ENCODE results near the gene LST1.
"Not testable (repeated sequence)": the region's sequence is repeated elsewhere in the genome, so short reads cannot be mapped to it uniquely, and the experiment has no call there.

The LST1 gene

GRCh38 chr6:31581434-31582229 is 4.4 kb upstream of the LST1 start:
- DNase-seq = no peak

- no peak for DNase-seq
Observed at GRCh38 chr6:31582230-31582643, 3.8 kb upstream of the LST1 start, which contains the start of gene LTB. LTB (minus strand) TSS chr6:31582424; CDS start chr6:31582417, 7 bp downstream.

- DNase-seq = peak; percentile 46 to 64
Observed at GRCh38 chr6:31585491-31585890, 586 bp upstream of the LST1 start.

DNA sequence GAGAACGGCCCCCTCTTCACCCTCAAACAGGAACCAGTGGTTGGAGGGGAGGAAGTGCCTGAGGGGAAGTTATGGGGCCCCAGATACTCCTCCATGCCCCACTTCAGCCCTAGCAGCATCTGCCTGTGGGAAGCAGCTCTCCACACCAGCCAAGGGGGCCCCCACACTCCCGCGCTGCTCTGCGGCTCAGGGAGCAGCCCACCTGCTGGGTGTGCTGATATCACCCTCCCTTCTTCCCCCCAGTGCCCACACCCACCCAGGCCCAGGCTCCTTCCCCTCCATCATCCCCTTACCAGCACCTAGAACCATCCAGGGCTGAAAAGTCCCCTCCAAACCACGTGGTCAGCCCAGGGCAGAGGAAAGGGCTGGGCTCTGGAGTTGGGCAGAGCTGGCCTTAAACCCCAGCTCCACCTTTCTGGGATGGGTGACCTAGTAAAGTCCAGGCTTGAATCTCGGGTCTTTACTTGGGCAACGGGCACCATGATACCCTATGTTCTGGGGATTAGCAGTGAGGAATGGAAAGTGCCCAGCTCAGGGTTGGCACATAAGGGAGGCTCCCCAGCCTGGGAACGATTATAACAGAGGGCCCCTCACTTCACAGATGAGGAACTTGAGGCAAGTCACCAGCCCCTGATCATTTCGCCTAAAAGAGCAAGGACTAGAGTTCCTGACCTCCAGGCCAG is 663 bp downstream of the LST1 start:
- peak; percentile 97 for DNase-seq

- no peak for DNase-seq
Observed at GRCh38 chr6:31587791-31588777, 2.0 kb downstream of the LST1 start.

DNA sequence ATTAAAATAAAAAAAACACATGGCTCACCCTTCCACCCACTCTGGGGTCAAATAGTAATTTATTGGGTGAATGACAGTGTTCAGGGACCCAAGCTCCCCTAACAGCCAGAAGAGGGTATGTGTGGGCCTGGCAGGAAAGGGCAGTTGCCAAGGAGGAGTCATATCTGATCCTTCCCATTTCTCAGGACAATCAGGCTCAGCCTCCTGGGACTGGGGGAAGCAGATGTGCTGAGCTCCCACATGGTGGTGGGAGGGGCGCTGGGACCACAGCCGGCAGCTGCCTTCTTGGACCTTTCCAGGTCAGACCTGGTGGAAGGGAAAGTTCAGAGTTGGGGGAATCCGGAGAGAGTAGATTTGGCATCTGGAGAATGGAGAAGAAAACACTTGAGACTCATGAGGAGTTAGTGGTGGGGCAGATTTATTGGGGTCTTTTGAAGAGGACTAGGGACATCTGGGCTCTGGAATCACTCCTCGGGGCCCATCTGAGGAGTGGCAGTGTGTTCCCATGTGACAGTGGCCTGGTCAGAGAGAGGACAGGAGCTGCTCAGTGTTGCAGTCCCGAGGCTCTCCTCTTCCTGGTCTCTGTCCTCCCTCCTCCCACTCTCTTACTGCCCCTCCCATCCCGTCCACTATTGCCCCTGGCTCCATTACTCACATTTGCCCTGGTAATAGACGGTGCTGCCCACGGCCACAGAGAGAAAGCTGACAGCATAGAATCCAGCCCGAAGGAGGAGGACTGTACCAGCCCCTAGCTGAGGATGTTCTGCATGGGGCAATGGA is 3.0 kb downstream of the LST1 start:
- DNase-seq = no peak

DNA sequence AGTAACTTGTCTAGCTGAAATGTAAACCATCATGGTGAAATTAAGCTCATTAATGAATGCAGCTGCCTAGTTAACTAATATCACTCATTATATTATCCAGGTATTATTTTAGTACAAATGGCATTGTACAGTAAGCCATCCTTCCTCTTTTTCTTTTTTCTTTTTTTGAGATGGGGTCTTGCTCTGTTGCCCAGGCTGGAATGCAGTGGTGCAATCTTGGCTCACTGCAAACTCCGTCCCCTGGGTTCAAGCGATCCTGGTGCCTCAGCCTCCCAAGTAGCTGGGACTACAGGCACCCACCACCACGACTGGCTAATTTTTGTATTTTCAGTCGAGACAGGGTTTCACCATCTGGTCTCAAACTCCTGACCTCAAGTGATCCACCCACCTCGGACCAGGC is 4.6 kb downstream of the LST1 start:
- DNase-seq = not testable (repeated sequence)

DNA sequence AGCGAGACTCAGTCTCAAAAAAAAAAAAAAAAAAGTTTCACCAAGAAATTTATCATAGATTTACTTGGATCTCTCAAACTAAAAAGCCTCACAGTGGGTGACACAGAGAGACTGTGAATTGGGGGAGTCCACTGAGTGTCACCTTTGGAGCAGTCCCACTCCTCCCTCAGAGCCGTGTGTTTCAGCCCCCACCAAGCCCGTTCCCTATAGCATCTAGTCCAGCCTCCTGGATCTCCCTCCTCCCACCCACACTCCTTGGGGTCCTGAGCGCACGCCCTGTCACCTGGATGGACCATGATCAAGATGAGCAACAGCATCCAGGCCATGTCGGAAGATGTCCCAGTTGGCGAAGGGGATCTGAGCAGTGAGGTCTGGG is 6.3 kb downstream of the LST1 start:
- no peak for DNase-seq

DNA sequence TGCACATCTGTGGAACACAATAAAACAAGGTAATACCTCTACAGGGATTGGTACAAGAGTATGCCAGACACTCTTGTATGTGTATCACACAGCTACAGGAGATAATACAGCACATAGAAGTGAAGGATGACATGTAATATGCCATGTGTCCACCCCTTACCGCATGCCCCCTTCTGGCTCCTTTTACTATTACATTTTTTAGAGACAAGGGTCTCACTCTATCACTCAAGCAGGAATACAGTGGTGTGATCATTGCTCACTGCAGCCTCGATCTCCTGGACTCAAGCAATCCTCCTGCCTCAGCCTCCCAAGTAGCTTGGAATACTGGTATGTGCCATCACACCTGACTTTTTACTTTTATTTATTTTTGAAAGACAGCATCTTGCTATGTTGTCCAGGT is 10.9 kb downstream of the LST1 start:
- DNase-seq = peak; percentile 86 to 88

DNA sequence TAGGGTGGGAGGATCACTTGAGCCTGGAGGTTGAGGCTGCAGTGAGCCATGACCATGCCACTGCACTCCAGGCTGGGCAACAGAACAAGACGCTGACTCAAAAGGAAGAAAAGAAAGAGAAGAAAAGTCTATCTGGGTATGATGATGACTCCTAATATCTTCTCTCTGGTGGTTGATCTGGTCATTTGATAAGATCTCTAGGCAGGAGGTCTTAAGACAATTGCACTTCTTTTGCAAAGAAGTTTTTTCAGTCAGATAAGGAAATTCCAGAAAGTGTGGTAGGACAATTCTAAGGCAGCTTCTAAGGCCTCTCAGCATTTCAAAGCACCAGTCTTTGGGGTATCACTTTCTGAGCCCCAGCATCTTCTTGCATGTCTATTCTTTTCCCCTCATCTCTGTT is 21.2 kb downstream of the LST1 start:
- no peak for DNase-seq

DNA sequence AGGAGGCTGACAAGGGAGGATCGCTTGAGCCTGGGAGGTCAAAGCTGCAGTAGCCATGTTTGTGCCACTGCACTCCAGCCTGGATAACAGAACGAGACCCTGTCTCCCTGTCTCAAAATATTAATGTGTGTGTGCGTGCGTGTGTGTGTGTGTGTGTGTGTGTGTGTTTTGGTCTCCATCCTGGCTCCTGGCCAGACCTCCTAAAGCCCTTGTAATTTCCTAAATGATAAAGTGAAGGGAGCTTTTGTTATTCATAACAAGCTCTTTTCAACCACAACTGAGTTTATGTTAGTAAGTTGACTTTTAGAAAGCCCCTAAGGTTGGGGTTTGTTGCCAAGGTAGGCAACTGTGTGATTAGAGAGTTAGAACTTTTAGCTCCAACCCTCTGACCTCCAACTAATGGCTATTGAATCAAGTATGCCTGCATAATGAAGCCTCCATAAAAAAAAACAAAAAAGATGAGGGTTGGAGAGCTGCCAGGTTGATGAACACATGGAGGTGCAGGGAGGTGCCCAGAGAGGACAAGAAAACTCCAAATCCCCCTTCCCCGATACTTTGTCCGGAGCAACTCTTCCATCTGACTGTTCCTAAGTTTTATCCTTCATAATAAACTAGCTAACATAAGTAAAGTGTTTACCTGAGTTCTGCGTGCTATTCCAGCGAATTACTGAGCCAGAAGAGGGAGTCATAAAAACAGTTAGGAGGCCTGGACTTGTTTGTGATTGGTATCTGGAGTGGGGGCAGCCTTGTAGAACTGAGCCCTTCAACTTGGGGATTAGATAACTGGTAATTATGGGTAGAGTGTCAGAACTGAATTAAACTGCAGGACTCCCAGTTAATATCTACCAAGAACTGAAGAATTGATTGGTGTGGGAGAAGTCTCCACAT is 23.7 kb downstream of the LST1 start:
- DNase-seq = no peak

DNA sequence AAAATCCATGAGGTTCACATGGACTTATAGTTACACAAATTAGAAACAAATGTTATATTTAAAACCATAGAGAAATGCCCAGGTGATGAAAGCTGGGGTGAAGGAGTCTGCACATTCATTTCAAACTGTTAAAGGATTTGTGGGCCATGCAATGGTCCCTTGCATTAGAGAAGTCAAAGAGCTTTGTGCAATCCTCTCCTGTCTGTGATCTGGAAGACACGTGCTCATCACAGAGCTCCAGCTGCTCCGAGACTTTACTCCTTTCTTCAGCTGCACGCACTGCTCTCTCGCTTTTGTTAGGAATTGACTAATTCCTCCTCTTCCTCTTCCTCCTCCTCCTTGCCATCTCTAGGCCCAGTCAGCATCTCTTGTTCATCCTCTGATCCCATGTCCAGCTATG is 24.9 kb downstream of the LST1 start:
- DNase-seq = no peak

DNA sequence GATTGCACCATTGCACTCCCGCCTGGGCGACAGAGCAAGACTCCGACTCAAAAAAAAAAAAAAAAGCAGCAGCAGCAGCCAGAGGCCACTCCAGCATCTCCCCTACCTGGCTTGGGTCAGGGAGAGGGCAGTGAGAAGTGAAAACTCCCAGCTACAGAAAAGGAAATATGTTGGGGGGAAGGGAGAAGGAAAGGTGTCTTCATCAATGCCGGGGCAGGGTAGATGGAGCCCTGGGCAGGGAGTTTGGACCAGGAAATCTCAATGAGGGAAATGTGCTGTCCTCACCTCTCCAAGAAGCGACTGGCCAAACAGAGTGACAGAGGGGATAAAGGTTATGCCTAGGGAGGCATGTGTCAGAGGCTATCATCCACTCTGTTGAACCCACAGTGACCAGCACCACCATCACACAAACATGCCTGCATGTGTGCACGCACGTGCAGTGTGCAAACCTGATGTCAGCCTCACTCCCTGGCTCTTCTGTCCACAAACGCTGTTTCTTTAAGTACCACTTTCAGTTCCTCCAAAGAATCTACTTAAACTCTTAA is 28.1 kb downstream of the LST1 start:
- peak; percentile 23 for DNase-seq

DNA sequence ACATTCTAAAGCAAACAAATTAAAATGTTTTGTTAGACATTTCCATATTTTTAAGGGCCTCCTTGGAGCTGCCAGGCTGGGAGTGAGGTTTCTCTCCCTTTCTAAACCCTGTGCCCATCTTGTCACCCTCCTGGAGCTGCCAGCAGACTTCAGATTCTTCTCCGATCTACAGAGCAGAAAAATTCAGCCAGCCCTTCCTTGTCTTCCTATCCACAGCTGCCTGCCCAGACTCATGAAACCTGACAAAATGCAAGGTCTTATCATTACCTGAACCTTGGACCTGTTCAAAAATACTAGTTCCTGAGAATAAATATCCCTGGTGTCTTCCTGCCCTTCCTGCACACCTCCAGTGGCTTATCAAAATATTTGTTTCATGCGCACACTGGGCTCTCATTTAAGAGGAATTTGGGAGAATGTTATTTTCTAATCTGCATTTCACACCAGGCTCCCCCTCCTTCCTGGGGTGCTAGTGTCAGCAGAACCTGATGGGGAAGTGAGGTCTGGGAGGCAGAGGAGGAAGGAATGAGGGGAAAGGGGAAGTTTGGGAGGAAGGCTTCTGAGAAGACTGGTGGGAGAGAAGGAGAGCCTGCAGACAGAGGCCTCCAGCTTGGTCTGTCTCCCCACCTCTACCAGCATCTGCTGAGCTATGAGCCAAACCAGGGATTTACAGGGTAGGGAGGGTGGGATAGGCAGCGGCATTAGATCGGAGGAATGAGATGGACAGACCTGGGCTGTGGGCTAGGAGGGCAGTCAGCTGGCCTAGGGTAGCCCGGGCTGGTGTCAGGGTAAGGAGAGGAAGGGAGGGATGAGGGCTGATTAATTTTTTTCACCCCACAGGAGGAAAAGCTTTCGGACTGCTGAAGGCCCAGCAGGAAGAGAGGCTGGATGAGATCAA is 28.9 kb downstream of the LST1 start, which contains the start of gene AIF1:
Gene AIF1 (plus strand): TSS at position 551 of the 895 bp plus-strand sequence. CDS start 96 bp downstream, at position 647.
- DNase-seq = peak; percentile 39 to 72

- DNase-seq = peak; percentile 78 to 82
Observed at GRCh38 chr6:31615748-31616147, 29.7 kb downstream of the LST1 start.

DNA sequence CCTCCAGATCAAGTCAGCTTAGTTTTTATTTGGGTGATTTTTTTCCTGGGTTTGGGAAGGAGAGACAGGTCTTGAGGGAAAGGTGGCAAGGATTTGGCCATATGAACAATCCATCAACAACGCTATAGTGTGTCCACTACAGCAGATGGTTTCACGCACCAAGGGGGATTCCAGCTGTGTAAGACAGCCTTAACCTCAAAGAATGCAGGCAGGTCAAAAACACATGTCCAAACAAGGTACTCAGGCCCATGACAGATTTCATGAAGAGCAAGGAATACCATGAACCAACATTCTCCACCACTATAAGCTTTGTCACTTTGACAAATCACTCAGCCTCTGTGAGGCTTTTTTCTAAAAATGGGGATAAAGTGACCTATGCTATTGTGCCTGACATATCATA is 30.9 kb downstream of the LST1 start:
- DNase-seq = no peak

DNA sequence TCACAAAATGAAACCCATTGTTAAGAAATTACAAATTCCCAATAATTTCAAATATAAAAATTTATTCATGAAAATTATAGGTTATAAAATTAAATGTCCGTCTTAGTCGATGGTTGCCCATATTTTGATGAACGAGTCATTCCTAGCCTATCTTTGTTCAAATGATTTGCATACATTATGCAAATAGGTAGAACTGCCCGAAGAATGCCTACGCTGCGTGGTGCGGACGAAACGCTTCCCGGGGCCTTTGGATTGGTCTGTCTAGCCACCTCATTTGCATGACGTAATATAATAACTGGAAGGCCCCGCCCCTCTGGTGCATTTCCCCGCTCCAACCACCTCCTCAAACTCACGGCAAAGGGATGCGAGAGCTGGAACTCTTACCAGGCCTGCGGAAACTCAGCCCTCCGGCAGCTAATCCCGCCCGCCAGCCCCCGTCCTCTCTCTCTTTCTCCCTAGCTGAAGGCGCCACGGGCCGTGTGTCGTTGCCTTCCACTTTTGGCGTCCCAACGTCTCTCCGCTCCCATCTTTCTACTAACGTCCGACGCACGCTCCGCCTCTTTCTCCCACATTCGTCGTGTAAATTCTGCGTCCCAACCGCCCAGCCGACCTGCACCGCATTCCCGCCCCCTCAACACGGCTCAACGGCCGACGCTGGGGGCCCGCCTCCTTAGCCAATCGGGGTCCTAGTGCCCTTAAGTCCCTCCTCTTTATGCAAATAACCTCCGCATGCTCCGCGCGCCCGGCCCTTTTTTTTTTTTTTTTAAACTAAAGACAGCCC is 33.9 kb downstream of the LST1 start:
- peak; percentile 99 to 100 for DNase-seq

DNA sequence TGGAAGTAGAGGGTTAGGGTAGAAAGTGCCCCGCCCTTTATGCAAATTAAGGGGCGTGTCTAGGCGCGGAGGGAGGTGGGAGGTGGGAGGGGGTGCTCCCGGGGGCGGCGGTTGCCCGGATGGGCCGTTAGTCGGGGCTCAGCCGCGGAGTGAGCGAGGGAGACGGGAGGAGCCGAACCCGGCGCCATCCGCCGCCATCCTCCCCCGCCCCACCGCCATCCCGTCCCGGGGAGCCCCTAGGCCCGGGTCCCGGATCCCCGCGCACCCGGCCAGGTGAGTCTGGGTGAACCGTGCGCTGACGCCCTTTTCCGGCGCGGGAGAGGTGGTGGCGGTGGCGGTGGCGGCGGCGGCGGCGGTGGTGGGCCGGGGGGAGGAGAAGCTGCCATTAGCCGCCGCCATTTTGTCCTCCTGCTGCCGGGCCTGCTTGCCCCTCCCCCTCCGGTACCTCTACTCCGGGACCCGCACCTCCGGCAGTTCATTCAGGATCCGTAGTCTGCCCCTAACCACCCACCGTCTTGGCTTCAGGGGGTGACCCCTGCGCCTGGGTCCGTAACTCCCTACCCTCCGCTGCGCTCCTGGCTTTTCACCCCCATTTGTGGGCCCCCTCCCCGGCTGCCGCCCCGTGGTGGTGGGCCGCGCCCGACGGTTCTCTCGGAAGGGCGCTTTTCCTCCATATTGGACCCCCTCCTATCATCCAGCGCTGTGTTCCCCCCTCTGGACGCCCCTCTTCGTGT is 34.7 kb downstream of the LST1 start, which contains the start of gene PRRC2A:
Gene PRRC2A (plus strand): TSS at position 130 of the 734 bp plus-strand sequence. CDS start 2,075 bp downstream, outside the sequence.
- peak; percentile 65 to 66 for DNase-seq

Data from AML-193 (cell line).